ENCODE measurements around the gene IL1RAPL1. TPM values are rescaled to one million over a fixed set of nuclear protein-coding genes. Genes with fewer than 3 reads are reported as not detected.

Gene IL1RAPL1
- total RNA-seq, 1 donor from 2014 or later, result not detected

GRCh38 chrX:28876408-28876807 is 289.2 kb downstream of the IL1RAPL1 start:
- no peak overlapping the region for H3K27ac ChIP-seq
- intact Hi-C loops (cut with DNase I), result no loop called here
- H3K4me3 ChIP-seq, result no peak overlapping the region
- no peaks in the 10 kb centered on the region for H3K9me3 ChIP-seq
- DNase-seq (ENCODE audit: low spot score in 2 of 2), result no peak
- no peak for TF ChIP-seq CTCF (IDR thresholded peaks at IDR 0.05)
- no peaks in the 10 kb centered on the region for H3K36me3 ChIP-seq
- no peaks in the 10 kb centered on the region for H3K4me1 ChIP-seq
- no peaks in the 10 kb centered on the region for H3K27me3 ChIP-seq

GRCh38 chrX:28876901-28877300 is 289.7 kb downstream of the IL1RAPL1 start:
- H3K27ac ChIP-seq, result no peak overlapping the region
- no peaks in the 10 kb centered on the region for H3K27me3 ChIP-seq
- no peaks in the 10 kb centered on the region for H3K9me3 ChIP-seq
- no peaks in the 10 kb centered on the region for H3K36me3 ChIP-seq
- TF ChIP-seq CTCF (IDR thresholded peaks at IDR 0.05), result no peak
- DNase-seq (ENCODE audit: low spot score in 2 of 2), result no peak
- intact Hi-C loops (cut with DNase I), result no loop called here
- no peaks in the 10 kb centered on the region for H3K4me1 ChIP-seq
- H3K4me3 ChIP-seq, result no peak overlapping the region

GRCh38 chrX:28880136-28880535 is 292.9 kb downstream of the IL1RAPL1 start:
- H3K36me3 ChIP-seq, result no peaks in the 10 kb centered on the region
- H3K4me3 ChIP-seq, result no peak overlapping the region
- TF ChIP-seq CTCF (IDR thresholded peaks at IDR 0.05), result no peak
- intact Hi-C loops (cut with DNase I), result no loop called here
- H3K4me1 ChIP-seq, result no peaks in the 10 kb centered on the region
- no peaks in the 10 kb centered on the region for H3K9me3 ChIP-seq
- no peaks in the 10 kb centered on the region for H3K27me3 ChIP-seq
- DNase-seq (ENCODE audit: low spot score in 2 of 2), result no peak
- H3K27ac ChIP-seq, result no peak overlapping the region

GRCh38 chrX:28884823-28885222 is 297.6 kb downstream of the IL1RAPL1 start:
- Histone ChIP-seq H3K27me3 (no peaks in the 10 kb centered on the region), H3K4me1 (no peaks in the 10 kb centered on the region), H3K36me3 (no peaks in the 10 kb centered on the region), H3K4me3 (no peak overlapping the region), H3K9me3 (no peaks in the 10 kb centered on the region), H3K27ac (no peak overlapping the region)
- DNase-seq (ENCODE audit: low spot score in 2 of 2), result no peak
- intact Hi-C loops (cut with DNase I), result no loop called here
- no peak for TF ChIP-seq CTCF (IDR thresholded peaks at IDR 0.05)

GRCh38 chrX:28888416-28888815 is 301.2 kb downstream of the IL1RAPL1 start:
- H3K4me3 ChIP-seq, result no peak overlapping the region
- no peaks in the 10 kb centered on the region for H3K9me3 ChIP-seq
- no peaks in the 10 kb centered on the region for H3K27me3 ChIP-seq
- intact Hi-C loops (cut with DNase I), result no loop called here
- no peaks in the 10 kb centered on the region for H3K4me1 ChIP-seq
- no peak for DNase-seq (ENCODE audit: low spot score in 2 of 2)
- no peak for TF ChIP-seq CTCF (IDR thresholded peaks at IDR 0.05)
- no peak overlapping the region for H3K27ac ChIP-seq
- H3K36me3 ChIP-seq, result no peaks in the 10 kb centered on the region

GRCh38 chrX:28889591-28890090 is 302.4 kb downstream of the IL1RAPL1 start:
- Histone ChIP-seq H3K4me3 (no peak overlapping the region), H3K27ac (no peak overlapping the region), H3K36me3 (no peaks in the 10 kb centered on the region), H3K27me3 (no peaks in the 10 kb centered on the region), H3K4me1 (no peaks in the 10 kb centered on the region), H3K9me3 (no peaks in the 10 kb centered on the region)
- intact Hi-C loops (cut with DNase I), result no loop called here
- DNase-seq (ENCODE audit: low spot score in 2 of 2), result no peak
- no peak for TF ChIP-seq CTCF (IDR thresholded peaks at IDR 0.05)
